ENCODE data around the gene LRRC8C.

GRCh38 chr1:89611721-89612120 is 21.2 kb upstream of the LRRC8C start:
- TF ChIP-seq EZH2 (IDR thresholded peaks at IDR 0.05; ENCODE audit: insufficient read depth, poor library complexity, severe bottlenecking), result no peak
- no peak for TF ChIP-seq EZH2phosphoT487 (IDR thresholded peaks at IDR 0.05; ENCODE audit: insufficient read depth, low read depth)
